ENCODE measurements around the gene EFEMP2. TPM values are rescaled to one million over a fixed set of nuclear protein-coding genes. Genes with fewer than 3 reads are reported as not detected.

EFEMP2 gene
- 39.7 TPM for total RNA-seq

DNA sequence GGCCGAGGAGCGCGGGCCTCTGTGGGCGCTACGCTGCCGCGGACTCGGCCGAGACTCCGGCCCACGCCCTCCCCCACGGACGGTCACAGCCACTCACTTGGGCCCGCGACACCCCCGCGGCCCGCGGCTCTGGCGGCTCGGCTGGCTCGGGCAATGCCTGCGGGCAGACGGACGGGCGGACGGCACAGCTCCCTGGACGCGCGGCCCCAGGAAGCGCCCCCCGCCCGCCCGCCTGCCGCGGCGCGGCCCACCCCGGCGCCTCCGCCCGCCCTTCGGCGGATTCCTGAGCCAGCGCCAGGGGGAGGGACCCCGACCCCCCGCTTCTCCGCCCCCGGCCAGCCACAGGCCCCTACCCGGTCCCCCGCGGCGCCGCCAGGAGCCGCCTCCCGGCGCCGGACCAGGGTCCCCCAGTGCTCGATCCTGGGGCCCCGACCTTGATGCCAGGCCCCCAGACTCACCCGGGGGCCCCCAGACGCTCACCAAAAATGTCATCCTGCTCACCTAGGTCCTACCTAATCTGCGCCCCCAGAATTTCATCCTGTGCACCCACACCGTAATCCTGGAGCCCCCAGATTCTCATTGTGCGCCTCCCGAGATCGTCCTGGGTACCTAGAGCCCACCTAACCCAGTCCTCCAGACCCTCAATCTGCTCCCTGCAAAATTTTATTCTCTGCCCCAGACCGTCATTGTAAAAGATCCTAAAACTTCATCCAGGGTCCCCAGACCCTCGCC lies at the start of gene EFEMP2:
EFEMP2 (minus strand) TSS at position 215 of the 732 bp plus-strand sequence. CDS start 446 bp downstream, outside the sequence.
- peak; percentile 80 for DNase-seq

DNA sequence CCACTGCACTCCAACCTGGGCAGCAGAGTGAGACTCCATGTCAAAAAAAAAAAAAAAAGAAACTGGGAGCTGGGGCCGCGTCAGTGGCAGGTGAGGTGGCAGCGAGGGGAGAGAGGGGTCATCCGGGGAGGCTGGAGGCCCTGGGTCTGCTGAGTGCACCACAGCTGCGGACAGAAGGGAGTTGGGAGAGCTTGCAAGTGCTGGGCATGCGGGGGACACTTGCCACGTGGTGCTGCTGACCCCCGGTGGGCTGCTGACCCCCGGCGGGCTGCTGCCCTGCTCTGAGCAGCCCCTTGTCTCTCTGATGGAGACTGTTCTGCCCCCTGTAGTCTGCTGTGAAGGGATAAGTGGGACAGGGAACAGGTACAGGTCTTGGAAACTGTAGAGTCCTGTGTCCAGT lies 49.3 kb upstream of the EFEMP2 start:
- no peak for DNase-seq

DNA sequence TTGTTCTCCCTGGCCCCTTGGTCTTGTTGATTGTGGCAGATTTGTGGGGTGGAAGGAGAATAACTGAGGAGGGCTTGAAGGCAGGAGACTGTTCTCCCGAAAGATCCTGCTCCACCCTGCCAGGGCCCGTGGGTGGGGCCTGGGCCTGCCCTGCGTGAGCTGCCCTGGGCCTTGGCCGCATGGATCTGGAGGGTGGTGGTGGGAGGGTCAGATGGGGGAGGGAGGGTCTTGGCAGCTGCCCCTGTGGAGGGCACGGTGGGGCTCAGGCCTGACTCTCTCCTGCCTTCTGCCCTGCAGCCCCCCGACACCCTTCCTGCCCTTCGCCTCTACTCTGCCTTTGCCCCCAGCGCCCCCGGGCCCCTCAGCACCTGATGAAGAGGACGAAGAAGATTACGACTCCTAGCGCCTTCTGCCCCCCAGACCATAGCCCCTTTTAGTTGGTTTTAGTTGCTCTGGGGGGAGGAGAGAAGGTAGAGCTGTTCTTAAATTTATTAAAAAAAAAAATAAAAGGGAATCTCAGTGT lies 48.5 kb upstream of the EFEMP2 start:
- no peak for DNase-seq

DNA sequence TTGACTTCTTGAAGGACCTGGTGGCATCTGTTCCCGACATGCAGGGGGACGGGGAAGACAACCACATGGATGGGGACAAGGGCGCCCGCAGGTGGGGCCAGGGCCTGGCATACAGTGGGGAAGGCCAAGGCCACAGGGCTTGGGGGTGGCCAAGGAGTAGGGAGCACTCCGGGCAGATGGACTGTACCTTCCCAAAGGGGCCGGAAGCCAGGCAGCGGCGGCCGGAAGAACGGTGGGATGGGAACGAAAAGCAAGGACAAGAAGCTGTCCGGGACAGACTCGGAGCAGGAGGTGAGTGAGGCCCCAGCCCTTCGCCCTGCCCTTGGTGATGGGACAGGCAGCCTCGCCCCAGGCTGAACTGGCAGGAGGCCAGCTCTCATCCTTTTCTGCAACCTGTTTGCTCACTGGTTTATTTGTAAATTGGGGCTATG lies 47.8 kb upstream of the EFEMP2 start:
- DNase-seq, result no peak

DNA sequence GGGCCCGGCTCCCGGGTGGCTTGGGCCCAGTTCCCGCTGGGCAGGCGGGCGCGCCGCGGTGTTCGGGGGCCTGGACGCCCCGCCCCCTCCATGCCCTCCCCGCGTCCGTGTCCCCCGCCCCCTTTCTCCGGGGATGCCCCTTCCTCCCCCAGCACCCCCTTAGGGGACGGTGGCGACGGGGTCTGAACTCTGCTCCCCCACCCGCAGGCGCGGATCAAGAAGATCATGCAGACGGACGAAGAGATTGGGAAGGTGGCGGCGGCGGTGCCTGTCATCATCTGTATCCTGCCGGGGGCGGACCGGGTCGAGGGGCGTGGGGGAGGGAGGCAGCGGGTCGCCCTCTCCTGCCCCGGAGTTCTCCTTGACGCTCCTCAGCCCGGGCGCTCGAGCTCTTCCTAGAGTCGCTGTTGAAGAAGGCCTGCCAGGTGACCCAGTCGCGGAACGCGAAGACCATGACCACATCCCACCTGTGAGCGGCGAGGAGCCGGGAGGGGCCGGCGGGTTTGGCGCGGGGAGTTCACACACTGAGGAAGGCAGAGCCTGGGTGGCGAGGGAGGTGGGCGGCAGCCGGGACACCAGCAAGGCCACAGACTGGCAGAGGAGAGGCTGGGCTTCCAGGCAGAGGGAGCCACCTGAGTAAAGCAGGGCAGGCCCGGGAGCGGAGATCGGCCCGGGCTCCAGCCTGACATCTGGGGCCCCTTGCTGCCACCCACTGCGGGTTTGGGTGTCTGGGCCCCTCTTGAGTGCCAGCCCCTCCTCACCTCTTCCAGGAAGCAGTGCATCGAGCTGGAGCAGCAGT lies 47.2 kb upstream of the EFEMP2 start:
- no peak for DNase-seq

DNA sequence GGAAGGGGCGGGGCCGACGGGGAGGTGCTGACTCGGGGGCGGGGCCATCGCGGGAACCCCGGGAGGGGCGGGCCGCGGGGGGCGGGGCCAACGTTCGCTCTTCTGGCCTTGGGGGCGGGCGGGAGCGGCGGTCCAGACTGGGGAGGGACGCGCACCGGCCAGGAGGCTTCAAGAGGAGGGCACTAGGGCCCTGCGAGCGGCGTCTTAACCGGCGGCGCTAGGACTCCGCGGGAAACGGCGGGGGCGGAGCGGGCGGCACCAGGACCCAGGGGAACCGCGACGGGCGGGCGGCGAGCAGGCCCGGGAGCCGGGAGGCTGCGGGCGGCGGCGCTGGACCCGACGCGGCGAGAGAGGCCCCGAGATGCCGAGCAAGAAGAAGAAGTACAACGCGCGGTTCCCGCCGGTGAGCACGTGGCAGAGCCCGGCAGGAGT lies 46.6 kb upstream of the EFEMP2 start, which contains the start of gene DRAP1:
DRAP1 (plus strand) TSS at position 286 of the 432 bp plus-strand sequence; CDS start at position 362, 76 bp downstream.
- peak; percentile 99 for DNase-seq

DNA sequence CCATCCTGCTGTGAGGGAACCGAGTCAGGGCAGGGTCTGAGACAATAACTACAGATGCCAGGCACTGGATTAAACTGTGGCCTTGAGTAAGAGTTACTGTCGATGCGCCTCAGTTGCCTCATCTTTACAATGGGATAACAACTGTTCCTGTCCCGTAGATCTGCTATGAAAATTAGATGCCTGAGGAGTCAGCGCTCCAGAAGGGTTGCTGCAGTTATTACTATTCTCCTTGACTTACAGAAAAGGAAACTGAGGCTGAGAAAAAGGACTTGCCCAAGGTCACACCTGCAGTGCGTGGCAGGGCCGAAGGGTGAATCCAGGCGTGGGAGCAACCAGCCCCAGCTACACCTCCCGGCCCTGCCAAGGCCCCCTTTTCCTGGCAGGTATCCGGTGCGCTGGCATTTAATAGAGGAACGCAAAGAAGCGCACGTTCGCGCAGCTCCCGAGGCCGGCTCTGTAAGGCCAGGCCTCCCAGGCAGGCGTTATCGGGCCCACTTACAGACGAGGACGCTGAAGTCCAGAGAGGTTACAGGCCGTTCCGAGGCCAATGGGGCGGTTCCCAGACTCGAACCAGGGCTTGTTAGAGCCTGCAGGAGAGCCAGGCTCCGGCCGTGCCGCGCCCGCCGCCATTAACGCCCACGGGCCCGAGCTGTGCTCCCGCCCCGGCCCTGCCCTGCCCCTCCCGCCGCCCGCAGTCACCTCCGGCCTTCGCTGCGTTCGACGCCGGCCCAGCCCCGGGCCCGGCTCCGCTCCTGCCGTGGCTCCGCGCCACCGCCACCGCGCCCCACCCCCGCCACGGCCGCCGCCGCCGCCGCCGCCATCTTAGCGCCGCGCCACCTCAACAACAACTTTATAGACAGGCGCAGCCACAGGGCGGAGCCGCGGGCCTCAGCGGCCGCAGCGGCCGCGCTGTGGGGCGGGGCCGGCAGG lies 45.9 kb upstream of the EFEMP2 start, which contains the start of gene C11orf68:
C11orf68 (minus strand) TSS at position 852 of the 930 bp plus-strand sequence; CDS start at position 821, 31 bp downstream.
- no peak for DNase-seq

DNA sequence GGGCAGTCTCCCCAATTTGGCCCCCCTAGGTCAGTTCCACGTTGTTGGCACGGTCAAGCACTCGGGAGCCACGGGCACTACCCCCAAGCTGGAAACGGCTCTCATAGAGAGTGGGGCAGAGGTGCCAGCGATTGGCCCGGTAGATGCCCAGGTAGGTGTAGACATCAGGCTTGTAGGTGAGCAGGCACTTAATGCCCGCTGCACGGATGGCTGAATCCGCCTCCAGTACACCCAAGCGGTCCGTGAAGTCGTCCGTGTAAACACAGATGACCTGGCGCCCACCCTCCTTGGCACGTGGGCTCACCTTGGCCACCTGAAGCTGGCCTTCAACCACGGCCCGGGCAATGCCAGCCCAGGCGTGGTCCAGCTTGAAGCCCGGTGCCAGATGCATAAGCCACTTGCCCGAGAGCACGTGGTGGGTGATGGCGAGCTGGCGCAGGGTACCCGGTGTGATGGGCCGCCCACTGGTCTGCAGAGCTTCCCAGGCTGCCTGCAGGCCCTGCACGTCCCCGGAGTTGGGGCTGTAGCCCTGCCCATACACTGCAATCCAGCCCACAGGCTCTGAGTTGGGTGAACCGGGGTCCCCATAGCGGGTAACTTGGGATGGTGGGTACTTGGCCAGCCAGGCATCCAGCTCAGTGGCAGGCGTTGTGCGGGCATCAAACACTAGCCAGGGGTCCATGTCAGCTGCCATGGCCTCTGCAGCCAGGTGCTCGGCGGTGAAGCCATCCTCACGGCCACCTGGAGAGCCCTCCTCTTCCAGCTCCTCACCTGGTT lies 45.0 kb upstream of the EFEMP2 start:
- no peak for DNase-seq

DNA sequence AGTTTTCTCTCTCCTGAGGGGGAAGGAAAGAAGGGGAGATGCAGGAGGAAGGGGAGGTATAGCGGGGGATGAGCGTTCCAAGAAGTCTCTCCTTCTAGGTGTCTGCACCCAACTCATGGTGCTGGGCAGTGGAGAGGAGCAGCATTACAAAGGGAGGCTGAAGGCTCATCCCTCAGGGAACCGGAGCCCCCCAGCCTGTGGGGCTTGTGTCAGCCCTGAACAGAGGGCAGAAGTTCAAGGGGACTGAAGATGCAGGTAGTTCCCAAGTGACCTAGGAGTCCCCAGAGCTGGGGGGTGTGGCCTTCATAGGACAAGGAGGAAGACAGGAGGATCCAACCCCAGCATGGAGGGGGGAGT lies 44.5 kb upstream of the EFEMP2 start:
- no peak for DNase-seq

DNA sequence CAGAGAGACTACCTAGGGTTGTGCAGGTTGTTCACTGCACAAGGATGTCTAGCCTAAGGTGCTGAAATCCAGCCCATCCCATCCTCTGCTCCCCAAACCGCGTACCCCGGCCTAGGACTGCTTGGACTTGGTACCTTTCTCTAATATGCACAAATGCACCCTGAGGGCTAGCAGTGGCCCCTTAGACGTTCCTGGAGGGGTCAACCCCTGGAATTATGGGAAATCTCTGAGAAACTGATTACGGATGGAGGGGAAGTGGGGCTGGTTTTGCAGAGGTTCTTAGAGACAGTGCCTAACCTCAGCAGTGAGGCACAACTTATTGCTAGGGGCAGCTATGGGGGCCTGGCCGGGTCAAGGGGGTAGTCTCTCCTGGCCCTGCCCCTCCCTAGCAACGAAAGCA lies 43.8 kb upstream of the EFEMP2 start:
- no peak for DNase-seq

DNA sequence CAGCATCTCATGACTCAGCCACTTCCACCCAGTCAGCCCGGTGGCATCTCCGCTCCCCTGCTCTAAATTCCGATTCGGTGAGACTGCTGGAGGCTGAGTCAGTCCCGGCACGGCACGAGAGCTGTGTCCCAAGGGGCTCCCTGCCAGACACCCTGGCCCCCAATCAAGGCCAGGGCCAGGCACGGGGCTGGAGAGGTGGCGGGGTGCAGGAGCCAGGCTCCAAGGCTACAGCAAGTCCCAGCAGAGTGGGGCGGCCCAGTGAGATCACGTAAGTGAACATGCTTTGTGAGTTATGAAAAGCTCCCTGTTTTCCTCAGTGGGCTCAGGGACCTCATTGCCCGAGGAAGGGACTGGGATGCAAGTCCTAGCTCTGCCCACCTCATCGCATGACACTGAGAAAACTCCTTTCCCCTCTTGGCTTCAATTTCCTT lies 43.2 kb upstream of the EFEMP2 start:
- DNase-seq, result no peak

DNA sequence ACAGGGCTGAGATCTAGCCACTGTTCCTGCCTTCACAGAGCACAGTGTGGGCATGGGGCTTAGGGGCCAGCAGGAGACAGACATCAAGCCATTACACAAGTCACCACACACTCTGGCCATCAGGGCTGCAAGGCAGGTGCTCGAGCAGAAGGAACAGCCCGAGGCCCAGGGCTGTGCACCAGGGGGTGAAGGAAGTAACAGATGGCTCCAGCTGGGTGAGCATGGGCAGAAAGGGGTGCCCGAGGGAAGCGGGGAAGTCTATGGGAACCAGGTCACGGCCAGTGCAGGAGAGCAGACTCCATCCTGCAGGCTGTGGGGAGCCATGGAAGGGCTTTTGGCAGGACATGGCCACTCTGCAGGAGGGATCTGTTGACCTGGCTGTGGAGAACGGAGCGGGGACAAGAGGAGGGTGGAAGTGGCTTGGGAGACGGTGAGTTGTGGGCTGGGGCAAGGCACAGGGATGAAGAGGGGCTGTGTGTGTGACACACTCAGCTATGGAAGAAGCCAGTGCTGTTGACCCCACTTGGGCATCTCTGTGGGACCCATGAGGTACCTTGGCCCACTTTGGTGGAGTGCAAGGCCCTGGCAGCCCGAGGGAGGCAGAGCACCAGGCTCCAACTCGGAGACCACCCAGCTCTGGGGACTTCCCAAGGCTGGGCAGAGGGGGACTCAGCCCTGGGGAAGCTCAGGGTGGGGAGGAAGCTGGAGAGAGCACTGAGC lies 42.7 kb upstream of the EFEMP2 start:
- DNase-seq, result no peak

DNA sequence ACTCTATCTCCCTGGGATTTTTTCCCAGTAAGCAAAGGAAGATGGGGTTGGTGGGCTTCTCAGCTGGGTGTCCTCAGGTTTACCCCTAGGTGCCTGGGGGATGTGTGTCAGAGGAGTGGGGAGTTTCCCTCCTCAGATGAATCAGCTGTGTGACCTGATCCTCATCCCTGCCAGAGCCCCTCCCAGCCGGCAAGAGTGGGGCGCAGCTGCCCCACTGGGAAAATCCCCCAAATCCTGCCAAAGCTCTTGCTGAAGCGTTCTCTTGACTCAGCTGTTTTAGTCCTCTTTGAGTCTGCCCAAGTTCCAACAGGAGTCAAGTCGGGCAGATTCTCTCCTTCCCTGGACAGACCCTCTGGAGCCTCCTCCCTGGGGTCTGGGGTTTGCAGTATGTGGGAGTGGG lies 40.2 kb upstream of the EFEMP2 start:
- no peak for DNase-seq

DNA sequence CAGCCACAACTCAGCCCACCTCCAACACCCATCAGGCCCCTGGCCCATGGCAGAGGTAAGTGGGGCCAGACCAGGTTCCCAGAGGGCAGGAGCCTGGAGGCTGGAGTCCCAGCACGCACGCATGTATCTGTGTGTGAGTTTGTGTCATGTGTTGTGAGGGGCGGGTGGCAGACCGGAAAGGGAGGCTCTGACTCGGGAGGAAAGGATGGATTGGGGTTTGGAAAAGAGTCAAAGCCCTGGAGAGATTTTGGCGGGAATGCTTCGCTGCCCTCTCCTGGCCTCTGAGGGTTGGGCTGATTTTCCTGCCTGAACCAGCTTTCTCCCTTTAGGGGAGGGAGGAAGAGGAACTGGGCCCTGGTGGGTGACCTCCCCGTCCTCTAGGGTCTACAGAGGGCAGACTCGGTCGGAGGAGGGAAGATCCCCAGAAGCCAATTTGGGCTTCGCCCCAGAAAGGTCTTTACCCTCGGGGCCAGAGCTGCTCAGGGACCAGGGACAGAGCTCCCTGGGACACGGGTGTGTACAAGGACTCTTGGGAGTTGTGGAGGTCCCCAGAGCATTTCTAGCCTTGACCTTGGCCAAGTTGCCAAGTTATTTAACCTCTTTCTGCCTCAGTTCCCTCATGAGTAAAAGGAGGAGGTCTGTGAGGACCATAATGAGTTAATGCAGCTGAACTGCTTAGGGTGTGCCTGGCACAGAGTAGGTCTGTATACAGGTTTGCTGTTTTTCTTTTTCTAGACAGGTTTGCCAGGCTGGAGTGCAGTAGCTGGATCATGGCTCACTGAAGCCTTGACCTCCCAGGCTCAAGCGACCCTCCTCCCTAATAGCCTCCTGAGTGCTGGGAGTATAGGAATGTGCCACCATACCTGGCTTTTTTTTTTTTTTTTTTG lies 39.3 kb upstream of the EFEMP2 start:
- DNase-seq, result peak; percentile 64

DNA sequence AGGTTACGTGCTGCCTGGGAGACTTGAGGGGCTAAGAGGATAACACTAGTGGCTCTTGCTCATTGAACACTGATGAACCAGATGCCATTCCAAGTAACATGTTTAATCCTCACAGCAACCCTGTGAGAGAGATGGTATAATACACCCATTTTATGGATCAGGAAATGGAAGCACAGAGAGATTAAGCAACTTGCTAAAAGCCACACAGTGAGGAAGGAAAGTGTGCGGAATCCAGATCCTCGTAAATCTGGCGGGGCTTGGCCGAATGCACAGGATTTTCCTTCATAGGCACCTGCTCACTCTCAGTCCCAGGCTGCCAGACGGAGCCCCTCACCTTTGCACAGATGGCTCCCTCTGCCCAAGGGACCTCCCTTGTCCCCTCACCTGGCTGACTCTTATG lies 35.3 kb upstream of the EFEMP2 start:
- no peak for DNase-seq

DNA sequence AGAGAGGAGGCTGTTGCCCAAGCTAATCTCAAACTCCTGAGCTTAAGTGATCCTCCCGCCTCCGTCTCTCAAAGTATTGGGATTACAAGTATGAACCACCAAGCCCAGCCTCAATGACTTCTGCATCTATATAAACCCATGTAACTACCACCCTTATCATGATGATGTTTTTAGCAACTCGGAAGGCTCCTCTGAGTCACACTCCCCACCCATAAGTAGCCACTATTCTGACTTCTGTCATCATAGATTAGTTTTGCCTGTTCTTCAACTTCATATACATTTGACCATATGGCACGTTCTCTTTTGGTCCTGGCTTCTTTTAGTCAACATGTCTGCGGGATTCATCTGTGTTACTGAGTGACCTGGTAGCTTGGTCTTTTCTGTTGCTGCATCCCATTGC lies 34.0 kb upstream of the EFEMP2 start:
- no peak for DNase-seq

DNA sequence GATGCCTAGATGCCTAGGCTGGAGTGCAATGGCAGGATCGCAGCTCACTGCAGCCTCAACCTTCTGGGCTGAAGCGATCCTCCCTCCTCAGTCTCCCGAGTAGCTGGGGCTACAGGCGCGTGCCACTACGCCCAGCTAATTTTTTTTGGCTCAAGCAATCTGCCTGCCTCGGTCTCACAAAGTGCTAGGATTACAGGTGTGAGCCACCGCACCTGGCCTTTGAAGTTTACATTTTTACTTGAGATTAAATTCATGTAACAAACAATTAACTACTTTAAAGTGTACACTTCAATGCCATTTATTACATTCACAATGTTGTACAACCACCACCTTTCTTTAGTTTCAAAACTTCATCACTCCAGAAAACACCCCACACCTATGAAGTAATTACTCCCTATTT lies 31.1 kb upstream of the EFEMP2 start:
- no peak for DNase-seq

DNA sequence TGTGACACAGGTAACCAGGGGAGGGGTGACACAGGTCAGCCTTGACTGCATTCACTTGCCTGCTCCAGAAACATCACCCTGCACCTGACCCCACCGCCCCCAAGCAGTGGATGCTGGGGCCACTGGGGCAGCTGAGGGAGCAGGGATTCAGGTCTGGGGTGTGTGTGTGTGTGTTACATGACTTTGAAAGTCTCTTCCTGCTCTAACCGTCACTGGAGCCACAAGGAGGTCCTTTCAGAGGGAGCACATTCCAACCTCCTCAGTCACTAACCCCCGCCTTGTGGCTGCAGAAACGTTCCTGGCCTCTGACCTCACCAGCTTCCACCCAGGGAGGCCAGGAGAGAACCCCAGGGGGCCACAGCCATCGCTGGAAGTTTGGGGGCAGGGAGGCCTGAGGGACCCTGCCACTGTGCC lies 30.5 kb upstream of the EFEMP2 start:
- DNase-seq, result no peak

DNA sequence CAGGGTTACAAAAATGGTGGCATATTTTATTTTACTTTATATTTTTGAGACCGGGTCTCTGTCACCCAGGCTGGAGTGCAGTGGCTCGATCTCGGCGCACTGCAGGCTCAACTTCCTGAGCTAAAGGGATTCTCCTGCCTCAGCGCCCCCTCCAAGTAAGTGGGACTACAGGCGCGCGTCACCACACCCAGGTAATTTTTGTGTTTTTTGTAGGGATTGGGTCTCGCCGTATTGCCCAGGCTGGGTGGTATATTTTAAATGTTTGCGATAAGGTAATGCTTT lies 28.2 kb upstream of the EFEMP2 start:
- DNase-seq, result no peak

Data from tongue (tissue), 2 donors.